Stimulated activated CD4-positive, alpha-beta T cell treated with anti-CD3 and anti-CD28 coated beads, Interleukin-12 subunit alpha, Interleukin-12 subunit beta, amount 100 ng/mL, for 4 hours (primary cell): ENCODE measurements around the gene ZNF790.

ENCODE experiments used
- DNase-seq: peaks from one replicate; pipeline ENCODE4 v3.0.0-alpha.2; 2020

The ZNF790 gene

GRCh38 chr19:36771261-36772231 is 66.6 kb downstream of the ZNF790 start:
- DNase-seq = no peak
